H1 (cell line): ENCODE measurements around the gene ALOX15B. TPM values are rescaled to one million over a fixed set of nuclear protein-coding genes. Genes with fewer than 3 reads are reported as not detected.

Source experiments
- CHD1 ChIP-seq: IDR thresholded peaks from 2 replicates; pipeline ENCODE4 v1.6.1; 2012; ENCODE audit warnings: low read depth, low read length, improper control_type of control experiment
- CHD7 ChIP-seq: fragments of 300-600 bp; sonication (generic); IDR thresholded peaks from 2 replicates; pipeline ENCODE4 v1.7.1; 2012; ENCODE audit warnings: low read length, moderate library complexity, mild to moderate bottlenecking, inconsistent platforms; ENCODE audit not compliant: insufficient replicate concordance
- CREB1 ChIP-seq: IDR thresholded peaks from 2 replicates; pipeline ENCODE4 v1.6.1; 2012; ENCODE audit warnings: inconsistent platforms
- CTBP2 ChIP-seq: IDR thresholded peaks from 2 replicates; pipeline ENCODE4 v1.7.0; 2011; ENCODE audit warnings: borderline replicate concordance, mild to moderate bottlenecking, moderate library complexity, mixed read lengths, low read length; ENCODE audit not compliant: insufficient read depth, insufficient read length
- EGR1 ChIP-seq: IDR thresholded peaks from 2 replicates; pipeline ENCODE4 v1.6.1; 2011; ENCODE audit warnings: low read depth, low read length, borderline replicate concordance
- MAX ChIP-seq: IDR thresholded peaks from 2 replicates; pipeline ENCODE4 v1.6.1; 2012; ENCODE audit warnings: inconsistent platforms
- NANOG ChIP-seq: IDR thresholded peaks from 2 replicates; pipeline ENCODE4 v1.6.1; 2011; ENCODE audit warnings: low read length, low read depth, mild to moderate bottlenecking, inconsistent platforms; ENCODE audit not compliant: insufficient read depth, poor library complexity, severe bottlenecking
- POLR2A ChIP-seq, 2 experiments: IDR thresholded peaks; 1 replicate in 1 of 2; 2 replicates in 1 of 2; pipeline ENCODE4 v1.6.1; 2011; ENCODE audit warnings: low read depth in 2 of 2, low read length in 2 of 2, mild to moderate bottlenecking in 2 of 2; ENCODE audit errors: control extremely low read depth in 1 of 2
- RAD21 ChIP-seq, 2 experiments: IDR thresholded peaks in 1 of 2; conservative IDR thresholded peaks in 1 of 2; 2 replicates each; pipeline ENCODE4 v1.6.1; 2011; ENCODE audit warnings: low read depth in 2 of 2, low read length in 2 of 2, improper control_type of control experiment in 1 of 2, inconsistent platforms in 1 of 2, mild to moderate bottlenecking in 1 of 2, moderate library complexity in 1 of 2
- RBBP5 ChIP-seq: IDR thresholded peaks from 2 replicates; pipeline ENCODE4 v1.7.1; 2012; ENCODE audit warnings: low read depth, mild to moderate bottlenecking, inconsistent platforms, low read length, moderate library complexity, borderline replicate concordance
- polyA plus RNA-seq, 7 experiments: library from polyadenylated mRNA; depleted of rRNA in 3 of 7; stranded (reverse) in 5 of 7; unstranded in 2 of 7; fragments of >200 nt in 5 of 7; fragments of 200-250 nt in 2 of 7; gene quantifications; 1 replicate in 5 of 7; 2 replicates in 1 of 7; 4 replicates in 1 of 7; pipeline versions ENCODE4 v1.2.1 to v1.2.3, GENCODE V29; 2011 to 2013; ENCODE audit warnings: missing spikeins in 2 of 7, mixed read lengths in 2 of 7
- total RNA-seq: library from RNA; stranded (reverse); fragmentation: NEBNext Ultra II Directional; extraction: Animal tissue kit (Norgen Biotek cat#: 25700); gene quantifications from 2 replicates; pipeline ENCODE4 v1.2.1, GENCODE V29; 2021

ALOX15B gene
- total and polyA plus RNA-seq, 2 of the 8 experiments (the other 6 are each of a cell fraction or from before 2014, with no cell fraction given) = 0.63 to 0.91 TPM

GRCh38 chr17:8015957-8016631 lies 22.8 kb upstream of the ALOX15B start (continued):
- TF ChIP-seq CHD7 (no peak), MAX (no peak), POLR2A (IDR thresholded peaks at IDR 0.05; ENCODE audit: control extremely low read depth in 1 of 2, low read depth in 2 of 2, low read length in 2 of 2) (no peak), CREB1 (no peak; the same call in 1 of the 2 replicates), EGR1 (no peak), CTBP2 (no peak), CHD1 (no peak), NANOG (no peak), RAD21 (IDR thresholded peaks at IDR 0.05 in 1 of 2, conservative IDR thresholded peaks at IDR 0.05 in 1 of 2; ENCODE audit: low read depth in 2 of 2, low read length in 2 of 2) (no peak), RBBP5 (no peak; the same call in 1 of the 2 replicates)
